22Rv1 (cell line): ENCODE results near the gene CUX1.

Source experiments
- H3K27ac ChIP-seq: fragments of 450-650 bp; 2 replicates; pipeline ENCODE4 v1.5.1; 2017
- CTCF ChIP-seq: fragments of 450-650 bp; IDR thresholded peaks from 2 replicates; pipeline ENCODE4 v1.5.1; 2017; ENCODE audit warnings: mild to moderate bottlenecking
- ZFX ChIP-seq: fragments of 450-650 bp; IDR thresholded peaks from 2 replicates; pipeline ENCODE4 v1.6.1; 2017; ENCODE audit warnings: antibody characterized with exemption, borderline replicate concordance

Gene CUX1

GRCh38 chr7:102069931-102070629 is 252.7 kb downstream of the CUX1 start:
- H3K27ac ChIP-seq = no peak overlapping the region

GRCh38 chr7:102072003-102072402 is 254.6 kb downstream of the CUX1 start:
- no peak overlapping the region for H3K27ac ChIP-seq
- no peak for TF ChIP-seq CTCF

More at GRCh38 chr7:102069931-102070629, 252.7 kb downstream of the CUX1 start:
- peak; percentile 25; the same call in 1 of the 2 replicates for TF ChIP-seq CTCF
- no peak for TF ChIP-seq ZFX

- H3K27ac ChIP-seq = no peak overlapping the region
- TF ChIP-seq CTCF (no peak), ZFX (no peak)
These were observed 255.3 kb downstream of the CUX1 start for GRCh38 chr7:102072636-102073209.

- TF ChIP-seq CTCF = no peak
- TF ChIP-seq ZFX = no peak
These were observed 256.8 kb downstream of the CUX1 start for GRCh38 chr7:102073931-102074880.

GRCh38 chr7:102075126-102075525 is 257.7 kb downstream of the CUX1 start:
- no peak overlapping the region for H3K27ac ChIP-seq
- TF ChIP-seq ZFX (no peak), CTCF (no peak)

More at GRCh38 chr7:102073931-102074880, 256.8 kb downstream of the CUX1 start:
- no peak overlapping the region for H3K27ac ChIP-seq

GRCh38 chr7:102075553-102076135 is 258.2 kb downstream of the CUX1 start:
- TF ChIP-seq CTCF (no peak), ZFX (no peak)
- H3K27ac ChIP-seq = no peak overlapping the region
